HL-60/S4 (cell line): ENCODE data around the gene TNFAIP6.

Experiments
- in situ Hi-C: fragments of 300-500 bp; cut with MboI; formaldehyde crosslinking; loops from 2 replicates; pipeline ENCODE4 v1.14.3; 2022; ENCODE audit warnings: low sequenced_read_pairs

TNFAIP6 gene

DNA sequence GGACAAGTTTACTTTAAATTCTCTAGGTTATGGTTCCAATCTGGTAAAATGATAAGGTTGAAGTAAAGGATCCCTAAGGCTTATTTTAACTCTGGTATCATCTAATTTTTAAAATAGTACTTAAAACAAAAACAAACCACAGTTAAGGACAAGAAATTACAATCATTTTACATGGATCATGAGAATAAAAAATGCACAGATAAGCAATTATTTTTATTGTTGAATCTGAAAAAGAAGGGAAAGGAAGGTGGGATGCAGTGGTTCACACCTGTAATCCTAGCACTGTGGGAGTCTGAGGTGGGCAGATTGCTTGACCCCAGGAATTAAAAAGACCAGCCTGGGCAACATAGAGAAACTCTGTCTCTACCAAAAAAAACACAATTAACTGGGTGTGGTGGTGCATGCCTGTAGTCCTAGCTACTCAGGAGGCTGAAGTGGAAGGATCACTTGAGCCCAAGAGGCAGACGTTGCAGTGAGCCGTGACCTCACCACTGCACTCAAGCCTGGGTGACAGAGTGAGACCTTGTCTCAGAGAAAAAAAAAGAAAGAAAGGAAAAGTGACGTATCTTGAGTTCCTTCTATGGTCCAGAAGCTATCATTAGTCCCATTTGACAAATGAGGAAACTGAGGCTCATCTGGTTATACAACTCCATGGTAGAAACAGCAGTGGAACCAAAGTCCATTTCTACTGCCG is 2.5 kb downstream of the TNFAIP6 start:
- in situ Hi-C loops = no loop called here

- in situ Hi-C loops = no loop called here
Observed at GRCh38 chr2:151361674-151362370, 4.4 kb downstream of the TNFAIP6 start.

DNA sequence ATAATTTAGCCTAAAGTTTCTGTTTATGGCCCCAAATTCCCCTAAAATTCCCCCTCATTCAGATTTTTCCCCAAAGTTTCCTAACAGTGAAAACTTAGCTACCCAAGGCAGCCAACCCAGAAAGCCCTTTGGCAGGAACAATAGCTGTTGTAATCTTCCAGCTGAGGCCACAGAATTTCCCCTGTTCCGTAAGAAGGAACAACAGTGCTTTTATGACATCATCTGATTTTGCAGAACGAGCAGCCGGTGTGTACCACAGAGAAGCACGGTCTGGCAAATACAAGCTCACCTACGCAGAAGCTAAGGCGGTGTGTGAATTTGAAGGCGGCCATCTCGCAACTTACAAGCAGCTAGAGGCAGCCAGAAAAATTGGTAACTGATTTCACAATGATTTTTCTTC is 6.3 kb downstream of the TNFAIP6 start:
- in situ Hi-C loops = no loop called here

GRCh38 chr2:151367571-151367970 is 10.2 kb downstream of the TNFAIP6 start:
- in situ Hi-C loops = no loop called here

DNA sequence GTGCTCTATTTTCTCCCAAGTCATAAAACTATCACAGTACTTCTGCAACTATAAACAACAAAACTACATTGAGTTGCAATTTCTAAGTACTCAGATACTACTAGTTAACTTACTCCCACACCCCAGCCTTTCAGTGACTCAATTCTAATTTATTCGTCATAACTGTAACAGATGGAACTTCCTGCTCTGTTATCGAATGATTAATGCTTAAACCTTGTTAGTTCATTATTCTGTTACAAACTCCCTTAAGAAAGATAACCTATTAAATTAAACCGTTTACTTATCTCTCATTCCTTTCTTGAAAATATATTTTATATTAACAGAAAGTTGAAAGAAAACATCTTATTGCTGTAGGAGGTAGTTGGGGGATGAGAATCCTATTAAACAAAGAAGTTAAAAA is 17.0 kb downstream of the TNFAIP6 start:
- in situ Hi-C loops = no loop called here

DNA sequence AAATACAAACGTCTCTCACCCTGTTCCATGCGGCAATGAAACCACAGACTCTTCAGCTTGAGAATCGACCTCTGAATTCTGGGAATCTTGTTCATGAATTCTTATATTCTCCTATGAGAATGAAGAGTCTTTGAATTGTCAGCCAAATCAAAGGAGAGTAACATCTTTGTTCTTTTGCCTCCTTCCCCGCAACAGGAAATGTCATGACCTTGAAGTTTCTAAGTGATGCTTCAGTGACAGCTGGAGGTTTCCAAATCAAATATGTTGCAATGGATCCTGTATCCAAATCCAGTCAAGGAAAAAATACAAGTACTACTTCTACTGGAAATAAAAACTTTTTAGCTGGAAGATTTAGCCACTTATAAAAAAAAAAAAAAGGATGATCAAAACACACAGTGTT is 21.8 kb downstream of the TNFAIP6 start:
- in situ Hi-C loops = no loop called here

DNA sequence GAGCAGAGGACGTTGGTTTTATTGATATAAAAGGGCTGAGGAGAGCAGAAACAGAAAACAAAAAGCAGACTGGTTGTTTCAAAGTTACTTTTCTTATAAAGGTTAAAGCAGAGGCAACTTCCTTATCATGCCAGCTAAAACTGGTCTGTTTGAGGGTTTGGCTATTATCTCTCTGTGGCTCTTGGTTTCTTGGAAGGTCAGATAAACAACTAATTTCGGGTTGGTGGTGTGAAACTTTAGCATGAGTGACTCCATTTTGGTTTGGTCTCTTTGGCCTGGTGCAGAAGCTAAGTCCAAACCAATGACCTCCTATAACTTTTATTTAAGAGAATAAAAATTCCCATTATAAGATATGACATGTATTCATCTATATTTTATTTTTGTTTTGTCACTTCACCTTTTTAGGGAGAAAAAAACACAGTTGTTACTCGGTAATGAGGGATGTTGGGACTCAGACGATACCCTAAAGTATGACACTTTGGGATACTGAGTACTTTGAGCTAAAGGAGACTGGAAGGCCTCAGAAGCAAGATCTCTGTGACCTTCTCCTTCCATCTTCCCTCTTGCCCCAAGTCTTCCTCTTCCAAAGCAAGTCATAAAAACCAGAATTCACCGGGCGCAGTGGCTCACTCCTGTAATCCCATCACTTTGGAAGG is 23.3 kb downstream of the TNFAIP6 start:
- in situ Hi-C loops = no loop called here

GRCh38 chr2:151381266-151381665 is 23.9 kb downstream of the TNFAIP6 start:
- in situ Hi-C loops = no loop called here

DNA sequence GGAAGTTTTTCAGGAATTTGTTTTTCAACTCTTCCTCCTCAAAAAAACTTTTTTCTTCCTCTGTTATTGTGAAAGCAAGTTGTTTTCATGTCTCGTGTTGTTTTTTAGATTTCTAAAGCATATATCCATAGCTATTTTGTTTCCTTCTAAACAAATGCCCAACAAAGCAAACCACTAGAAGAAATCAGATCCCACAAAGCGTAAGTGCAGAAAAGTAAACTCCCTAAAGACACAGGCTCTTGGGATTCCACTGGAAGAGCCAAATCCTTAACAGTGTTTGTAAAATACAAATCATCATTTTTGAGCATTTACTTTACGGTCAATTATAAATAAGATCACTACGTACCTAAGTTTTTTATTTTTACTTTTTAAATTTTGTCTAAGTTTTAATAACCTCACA is 30.6 kb downstream of the TNFAIP6 start:
- in situ Hi-C loops = no loop called here

- in situ Hi-C loops = no loop called here
Observed at GRCh38 chr2:151391436-151391835, 34.0 kb downstream of the TNFAIP6 start.

DNA sequence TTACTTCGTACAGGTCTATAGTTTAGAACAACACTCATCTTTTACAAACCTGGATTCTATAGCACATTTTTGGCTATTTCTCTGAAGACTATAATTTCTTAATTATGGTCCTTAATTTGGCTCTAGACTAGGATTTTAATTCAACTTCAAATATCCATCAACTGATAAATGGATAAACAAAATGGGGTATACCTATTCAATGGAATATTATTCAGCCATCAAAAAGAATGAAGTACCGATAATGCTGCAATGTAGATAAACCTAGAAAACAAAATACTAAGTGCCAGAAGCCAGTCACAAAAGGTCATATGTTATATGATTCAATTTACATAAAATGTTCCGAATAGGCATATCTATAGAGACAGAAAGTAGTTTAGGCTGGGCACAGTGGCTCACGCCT is 37.1 kb downstream of the TNFAIP6 start:
- in situ Hi-C loops = no loop called here

GRCh38 chr2:151395509-151396374 is 38.4 kb downstream of the TNFAIP6 start:
- in situ Hi-C loops = no loop called here

- in situ Hi-C loops = no loop called here
Observed at GRCh38 chr2:151399981-151400380, 42.6 kb downstream of the TNFAIP6 start.

DNA sequence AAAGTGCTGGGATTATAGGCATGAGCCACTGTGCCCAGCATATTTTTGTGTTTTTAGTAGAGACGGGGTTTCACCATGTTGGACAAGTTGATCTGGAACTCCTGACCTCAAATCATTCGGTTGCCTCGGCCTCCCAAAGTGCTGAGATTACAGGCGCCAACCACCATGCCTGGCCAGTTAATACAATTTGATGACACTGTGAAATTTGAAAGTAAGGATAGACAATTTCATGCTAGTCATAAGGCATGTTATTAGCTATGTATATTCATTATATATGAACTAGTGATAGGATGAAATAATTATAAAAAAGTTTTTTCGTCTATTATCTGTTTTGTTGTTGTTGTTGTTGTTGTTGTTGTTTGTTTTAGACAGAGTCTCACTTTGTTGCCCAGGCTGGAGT is 43.8 kb downstream of the TNFAIP6 start:
- in situ Hi-C loops = no loop called here

DNA sequence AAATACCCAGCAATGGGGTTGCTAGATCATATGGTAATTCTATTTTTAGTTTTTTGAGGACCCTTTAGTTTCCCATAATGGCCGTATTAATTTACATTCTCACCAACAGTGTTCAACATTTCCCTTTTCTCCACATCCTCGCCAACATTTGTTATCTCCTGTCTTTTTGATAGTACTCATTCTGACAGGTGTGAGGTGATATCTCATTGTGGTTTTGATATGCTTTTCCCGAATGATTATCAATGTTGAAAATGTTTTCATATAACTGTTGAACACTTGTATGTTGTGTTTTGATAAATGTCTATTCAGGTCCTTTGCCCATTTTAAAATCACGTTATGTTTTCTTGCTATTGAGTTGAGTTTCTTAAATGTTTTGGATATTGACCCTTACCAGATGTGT is 46.5 kb downstream of the TNFAIP6 start:
- in situ Hi-C loops = no loop called here

- in situ Hi-C loops = no loop called here
Observed at GRCh38 chr2:151405376-151405775, 48.0 kb downstream of the TNFAIP6 start.

- in situ Hi-C loops = no loop called here
Observed at GRCh38 chr2:151407281-151407680, 49.9 kb downstream of the TNFAIP6 start.

- in situ Hi-C loops = no loop called here
Observed at GRCh38 chr2:151408788-151409600, 51.6 kb downstream of the TNFAIP6 start.

DNA sequence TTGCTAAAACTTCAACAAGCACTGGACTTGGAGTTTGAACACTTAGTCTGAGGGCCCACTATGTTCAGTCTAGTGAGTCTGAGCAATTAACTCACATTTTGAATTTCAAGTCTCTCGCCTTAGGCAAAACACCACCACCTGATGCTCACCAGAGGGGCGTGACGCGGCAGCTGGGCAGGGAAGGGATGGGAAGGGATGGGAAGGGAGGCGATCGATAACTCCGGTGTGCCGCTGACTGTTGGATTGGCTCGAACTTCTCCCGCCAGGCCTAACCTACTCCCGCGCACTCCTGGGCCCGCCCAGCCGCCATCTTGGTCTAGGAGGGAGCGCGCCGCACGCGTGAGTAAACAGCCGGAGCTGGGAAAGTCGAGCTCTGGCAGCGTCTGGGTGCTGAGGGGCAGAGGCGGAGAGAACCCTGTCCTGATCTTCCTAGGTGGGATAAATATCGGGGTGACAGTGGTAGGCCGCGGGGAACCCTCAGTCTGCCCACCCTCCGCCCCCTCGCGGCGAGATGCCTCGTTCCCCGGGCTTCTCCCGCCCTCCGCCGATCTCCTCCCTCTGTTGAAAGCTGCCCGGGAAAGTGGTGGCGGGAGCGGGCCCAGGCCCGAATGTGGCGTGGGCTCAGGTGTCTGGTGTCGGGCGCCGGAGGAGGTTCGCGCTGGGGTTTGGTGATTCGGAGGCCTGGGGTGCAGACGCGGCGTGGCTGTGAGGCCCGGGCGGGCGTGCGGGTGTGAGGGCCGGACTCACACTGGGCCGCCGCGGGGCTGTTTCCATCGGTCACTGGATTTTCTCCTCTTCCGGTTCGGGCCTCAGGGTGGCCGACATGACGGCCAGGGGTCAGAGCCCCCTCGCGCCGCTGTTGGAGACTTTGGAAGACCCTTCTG is 52.5 kb downstream of the TNFAIP6 start, which contains the start of gene RIF1:
Gene RIF1 (plus strand): TSS at position 302 of the 884 bp plus-strand sequence. CDS start 522 bp downstream, at position 824.
- in situ Hi-C loops = no loop called here
